GM12878 (cell line): ENCODE results near the gene HSPA4. TPM values are rescaled to one million over a fixed set of nuclear protein-coding genes. Genes with fewer than 3 reads are reported as not detected.
A peak's percentile ranks its signal among the peaks of the same experiment; 100 is the strongest.

Source experiments
- ATAC-seq: fragments of 200-7000 bp; cut with Tn5 transposase; 3 replicates; pipeline ENCODE4 v1.9.1; 2020; ENCODE audit warnings: mild to moderate bottlenecking, moderate library complexity
- BruUV-seq: library from RNA; stranded (reverse); fragments of 400-500 nt; replicated peaks from 2 replicates; lab custom pipeline; 2021; lab: Mats Ljungman, UMichigan
- CTCF ChIA-PET: fragments of 300-600 bp; sonication (Branson Sonifier 250); formaldehyde crosslinking; extraction: SDS; loops from one replicate; lab custom pipeline; 2021; ENCODE audit warnings: inconsistent platforms; lab: Yijun Ruan, JAX
- POLR2A ChIA-PET: fragments of 350-600 bp; formaldehyde crosslinking; extraction: SDS; loops from one replicate; lab custom pipeline; 2021; ENCODE audit warnings: inconsistent platforms; lab: Charles Lee
- RAD21 ChIA-PET: fragments of 300-600 bp; sonication (Branson Sonifier 250); formaldehyde crosslinking; loops from one replicate; lab custom pipeline; 2023; ENCODE audit warnings: antibody characterized with exemption; ENCODE audit not compliant: unreplicated experiment; lab: Charles Lee
- SMC1A ChIA-PET: fragments of 300-600 bp; sonication (Branson Sonifier 250); formaldehyde crosslinking; loops from one replicate; lab custom pipeline; 2023; ENCODE audit not compliant: unreplicated experiment, uncharacterized antibody; lab: Charles Lee
- DNase-seq: peaks from one replicate; pipeline ENCODE4 v3.0.0-alpha.2; 2011; ENCODE audit warnings: low read depth, low spot score
- FAIRE-seq: peaks from 3 replicates; lab custom pipeline; 2011; peaks lifted over from hg19 to GRCh38; lab: Jason Lieb, UNC
- H2AFZ ChIP-seq: 2 replicates; pipeline ENCODE4 v1.6.0; 2011; ENCODE audit warnings: low read depth, low read length, control low read depth; ENCODE audit not compliant: control insufficient read depth
- H3K27ac ChIP-seq: 2 replicates; pipeline ENCODE4 v1.5.1; 2011; ENCODE audit warnings: control low read depth; ENCODE audit not compliant: control insufficient read depth, insufficient read depth
- H3K27me3 ChIP-seq, 2 experiments: replicated peaks in 1 of 2; 2 replicates each; pipeline versions ENCODE4 v1.6.0 to v1.6.1; 2011; ENCODE audit warnings: low read length in 1 of 2; ENCODE audit not compliant: control insufficient read depth in 2 of 2, insufficient read depth in 2 of 2
- H3K36me3 ChIP-seq, 2 experiments: 2 replicates each; pipeline ENCODE4 v1.5.1; 2011; ENCODE audit warnings: low read length in 1 of 2; ENCODE audit not compliant: control insufficient read depth in 2 of 2, insufficient read depth in 2 of 2
- H3K4me1 ChIP-seq: 2 replicates; pipeline ENCODE4 v1.6.1; 2011; ENCODE audit warnings: mild to moderate bottlenecking, low read length, moderate library complexity, mixed read lengths; ENCODE audit not compliant: control insufficient read depth, insufficient read depth
- H3K4me2 ChIP-seq: 2 replicates; pipeline ENCODE4 v1.6.0; 2011; ENCODE audit warnings: control low read depth; ENCODE audit not compliant: control insufficient read depth, insufficient read depth
- H3K4me3 ChIP-seq: fragments of 200-600 bp; sonication (generic); 2 replicates; pipeline ENCODE4 v1.5.1; 2016
- H3K79me2 ChIP-seq: 2 replicates; pipeline ENCODE4 v1.6.0; 2011; ENCODE audit warnings: low read length; ENCODE audit not compliant: control insufficient read depth, insufficient read depth
- H3K9ac ChIP-seq: 2 replicates; pipeline ENCODE4 v1.8.0; 2011; ENCODE audit warnings: low read length, control low read depth, mixed read lengths; ENCODE audit not compliant: control insufficient read depth, insufficient read depth
- H3K9me3 ChIP-seq: replicated peaks from 3 replicates; pipeline ENCODE4 v1.5.1; 2011; ENCODE audit warnings: mild to moderate bottlenecking, low read length; ENCODE audit not compliant: control insufficient read depth, insufficient read depth
- H4K20me1 ChIP-seq: 2 replicates; pipeline ENCODE4 v1.6.0; 2011; ENCODE audit not compliant: control insufficient read depth, insufficient read depth
- EGR1 ChIP-seq, 2 experiments: IDR thresholded peaks; 1 replicate in 1 of 2; 2 replicates in 1 of 2; pipeline ENCODE4 v1.6.1; 2011 to 2012; ENCODE audit warnings: low read depth in 2 of 2, low read length in 2 of 2, borderline replicate concordance in 1 of 2, mild to moderate bottlenecking in 1 of 2, moderate library complexity in 1 of 2
- ETV6 ChIP-seq, 2 experiments: fragments of 450-650 bp in 1 of 2; IDR thresholded peaks in 1 of 2; conservative IDR thresholded peaks in 1 of 2; 2 replicates each; pipeline ENCODE4 v1.6.1; 2014; ENCODE audit warnings: antibody characterized with exemption in 1 of 2, borderline replicate concordance in 1 of 2, low read depth in 1 of 2, mild to moderate bottlenecking in 1 of 2, moderate library complexity in 1 of 2
- GABPA ChIP-seq: IDR thresholded peaks from 2 replicates; pipeline ENCODE4 v1.6.1; 2014; ENCODE audit warnings: antibody characterized with exemption, low read depth, mild to moderate bottlenecking, inconsistent platforms
- GATAD2B ChIP-seq: fragments of 450-650 bp; conservative IDR thresholded peaks from 2 replicates; pipeline ENCODE4 v1.6.1; 2017; ENCODE audit warnings: low read depth, mild to moderate bottlenecking, moderate library complexity
- IKZF1 ChIP-seq: fragments of 450-650 bp; conservative IDR thresholded peaks from 2 replicates; pipeline ENCODE4 v1.6.1; 2017; ENCODE audit warnings: antibody characterized with exemption, mild to moderate bottlenecking
- JUNB ChIP-seq: IDR thresholded peaks from 2 replicates; pipeline ENCODE4 v1.6.1; 2016; ENCODE audit warnings: antibody characterized with exemption, mild to moderate bottlenecking
- NR2C1 ChIP-seq: fragments of 450-650 bp; IDR thresholded peaks from 2 replicates; pipeline ENCODE4 v1.6.1; 2017; ENCODE audit warnings: antibody characterized with exemption, mild to moderate bottlenecking, moderate library complexity
- PAX8 ChIP-seq: fragments of 450-650 bp; IDR thresholded peaks from 2 replicates; pipeline ENCODE4 v1.6.1; 2017; ENCODE audit warnings: mild to moderate bottlenecking, moderate library complexity
- POLR2AphosphoS2 ChIP-seq: IDR thresholded peaks from 2 replicates; pipeline ENCODE4 v1.6.1; 2011; ENCODE audit warnings: low read depth, mild to moderate bottlenecking, low read length, improper control_type of control experiment, moderate library complexity
- POLR2AphosphoS5 ChIP-seq: IDR thresholded peaks from 2 replicates; pipeline ENCODE4 v1.6.1; 2011; ENCODE audit warnings: mild to moderate bottlenecking, low read length, inconsistent platforms
- RELA ChIP-seq: fragments of 450-650 bp; IDR thresholded peaks from 2 replicates; pipeline ENCODE4 v1.8.0; 2014; ENCODE audit warnings: borderline replicate concordance; ENCODE audit not compliant: partially characterized antibody
- RUNX3 ChIP-seq: IDR thresholded peaks from 2 replicates; pipeline ENCODE4 v1.6.1; 2012; ENCODE audit warnings: low read length, inconsistent platforms
- TAF1 ChIP-seq: IDR thresholded peaks from 2 replicates; pipeline ENCODE4 v1.6.1; 2011; ENCODE audit warnings: mild to moderate bottlenecking, low read depth, low read length, borderline replicate concordance
- WGBS: methylation state at CpG from one replicate; pipeline ENCODE4 v1.1.6; 2016; ENCODE audit warnings: low lambda C conversion rate; ENCODE audit not compliant: insufficient replicate concordance, insufficient coverage; ENCODE audit errors: missing lambda C conversion rate; 5-methylcytosine and 5-hydroxymethylcytosine counted together
- in situ Hi-C: fragments of 300-500 bp; cut with MboI; formaldehyde crosslinking; loops from 9 replicates; pipeline ENCODE4 v1.14.3; 2018; ENCODE audit warnings: mixed read lengths
- intact Hi-C: fragments of 100-400 bp; cut with micrococcal nuclease; formaldehyde crosslinking; loops from one replicate; pipeline ENCODE4 v1.14.2; 2022; ENCODE audit not compliant: unreplicated experiment
- polyA plus RNA-seq, 11 experiments: library from polyadenylated mRNA; depleted of rRNA in 4 of 11; unstranded in 6 of 11; stranded (reverse) in 5 of 11; fragments of >200 nt; fragmentation: Nextera tagmentation in 4 of 11; fragmentation: Illumina TruSeq in 1 of 11; extraction: Ambion mirVana in 4 of 11; extraction: Trizol in 1 of 11; gene quantifications; 1 replicate in 1 of 11; 2 replicates in 10 of 11; pipeline versions ENCODE4 v1.2.1 to v1.2.3, GENCODE V29; 2011 to 2016; ENCODE audit warnings: inconsistent platforms in 2 of 11, missing spikeins in 2 of 11, low read depth in 1 of 11
- total RNA-seq, 4 experiments: library from RNA; depleted of rRNA in 3 of 4; stranded (reverse); fragments of >200 nt in 3 of 4; fragmentation: Illumina TruSeq in 1 of 4; extraction: Trizol in 1 of 4; gene quantifications; 2 replicates each; pipeline versions ENCODE4 v1.2.1 to v1.2.3, GENCODE V29; 2013 to 2021
- TF ChIP-seq, protein P1 (sequence below): IDR thresholded peaks from 2 replicates; pipeline ENCODE4 v1.6.1; 2011; ENCODE audit warnings: low read depth, low read length, improper control_type of control experiment, borderline replicate concordance
- TF ChIP-seq, protein P2 (sequence below): fragments of 450-650 bp; IDR thresholded peaks from 2 replicates; pipeline ENCODE4 v1.6.1; 2016; ENCODE audit warnings: mild to moderate bottlenecking, moderate library complexity, borderline replicate concordance

Gene HSPA4
- total and polyA plus RNA-seq, 10 of the 15 experiments (the other 5 are each of a cell fraction or from before 2014, with no cell fraction given), result 61.6 to 234 (median 116) TPM

DNA sequence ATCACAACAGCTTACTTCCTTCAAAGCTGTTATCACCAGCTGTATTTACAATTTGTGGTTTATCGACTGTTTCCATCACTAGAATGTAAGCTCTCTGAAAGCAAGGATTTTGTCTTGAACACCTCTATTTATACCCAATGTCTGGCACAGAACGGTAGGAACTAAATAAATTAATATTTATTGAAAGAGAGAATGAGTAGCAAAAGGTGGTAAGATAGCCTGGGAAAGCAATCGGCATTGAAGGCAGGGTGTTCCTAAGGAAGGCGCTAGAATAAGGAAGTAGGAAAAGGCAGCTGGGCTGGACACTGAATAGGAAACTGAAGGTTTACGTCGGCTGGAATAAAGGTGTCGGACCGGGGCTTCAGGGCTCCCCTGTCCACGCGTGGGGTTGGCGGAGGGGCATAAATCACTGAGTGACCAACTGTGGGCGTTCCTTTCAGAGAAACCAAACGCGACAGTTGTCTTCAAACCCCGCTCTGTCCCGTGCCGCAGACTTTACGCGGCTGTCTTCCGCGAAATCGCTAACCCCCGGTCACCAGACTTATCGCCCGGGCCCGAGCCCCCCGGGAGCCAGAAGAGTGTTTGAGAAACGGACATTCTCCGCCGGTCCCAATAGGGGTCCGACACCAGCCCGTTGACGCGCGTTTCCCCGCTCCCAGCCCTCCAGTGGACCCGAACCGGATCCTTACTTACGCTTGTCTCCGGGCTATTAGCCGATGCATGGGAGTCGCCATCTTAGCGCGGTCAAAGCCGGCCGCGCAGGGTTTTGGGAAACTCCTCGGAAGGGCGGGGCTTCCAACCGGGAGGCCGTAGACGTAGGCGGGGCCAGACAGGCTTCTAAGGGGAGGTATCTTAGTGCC lies 25.8 kb upstream of the HSPA4 start, which contains the start of gene ZCCHC10:
TSS of gene ZCCHC10 (minus strand) at position 746 of the 860 bp plus-strand sequence. CDS start at position 734, 12 bp downstream.
- BruUV-seq, result TSS peak; percentile 87
- ChIA-PET CTCF (interaction anchor here (0.9 to 1.5 kb wide), 3 partner anchors 9 to 162 kb away, joined by 3 read pairs; no protein-coding TSS in a partner anchor), POLR2A (interaction anchor here (0.6 to 1.5 kb wide), 6 partner anchors 10 to 91 kb away, joined by 3 to 5 read pairs (median 4); partner anchors contain the start of genes AFF4 and HSPA4), SMC1A (interaction anchor here (0.6 to 3.0 kb wide), 9 partner anchors 11 to 1076 kb away, joined by 3 to 8 read pairs (median 3); partner anchors contain the start of gene HSPA4), RAD21 (interaction anchor here (0.5 to 2.2 kb wide), 5 partner anchors 9 to 79 kb away, joined by 3 to 8 read pairs (median 4); no protein-coding TSS in a partner anchor)
- Histone ChIP-seq H3K4me3 (peak within 1 kb of the TSS; percentile 99), H3K36me3 (peaks cover 0 to 4% of the 10 kb centered on the region in 2 experiments; a peak in 2 of 4 replicates), H4K20me1 (no peaks in the 10 kb centered on the region), H3K27ac (peak within 1 kb of the TSS; percentile 73), H3K27me3 (no peaks in the 10 kb centered on the region), H3K9me3 (no peaks in the 10 kb centered on the region), H3K4me1 (0 out of 2 replicates have a peak, but pooled peaks cover 5% of the 10 kb centered on the region), H3K9ac (peak within 1 kb of the TSS; percentile 96), H3K79me2 (peaks cover 24% of the 10 kb centered on the region), H3K4me2 (peak within 1 kb of the TSS; percentile 64), H2AFZ (peak within 1 kb of the TSS; percentile 93)
- DNase-seq (peak; percentile 56), ATAC-seq (peak; percentile 98), FAIRE-seq (peak; percentile 78)
- WGBS, result under 1% methylated on average over 53 of the region's 53 CpGs
- in situ Hi-C loops (no loop called here), intact Hi-C loops (loop anchor here (2.0 kb wide), 1 partner anchor 25 kb away; no protein-coding TSS in a partner anchor)
- no peak for TF ChIP-seq ETV6 (conservative IDR thresholded peaks at IDR 0.05 in 1 of 2, IDR thresholded peaks at IDR 0.05 in 1 of 2; ENCODE audit: borderline replicate concordance in 1 of 2, low read depth in 1 of 2)
- TF ChIP-seq, protein P1, sequence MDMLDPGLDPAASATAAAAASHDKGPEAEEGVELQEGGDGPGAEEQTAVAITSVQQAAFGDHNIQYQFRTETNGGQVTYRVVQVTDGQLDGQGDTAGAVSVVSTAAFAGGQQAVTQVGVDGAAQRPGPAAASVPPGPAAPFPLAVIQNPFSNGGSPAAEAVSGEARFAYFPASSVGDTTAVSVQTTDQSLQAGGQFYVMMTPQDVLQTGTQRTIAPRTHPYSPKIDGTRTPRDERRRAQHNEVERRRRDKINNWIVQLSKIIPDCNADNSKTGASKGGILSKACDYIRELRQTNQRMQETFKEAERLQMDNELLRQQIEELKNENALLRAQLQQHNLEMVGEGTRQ, result no peak
- TF ChIP-seq NR2C1, result no peak
- TF ChIP-seq EGR1 (IDR thresholded peaks at IDR 0.05; ENCODE audit: borderline replicate concordance in 1 of 2, low read depth in 2 of 2, low read length in 2 of 2), result 0 out of 3 replicates have a peak, but pooled peaks of 1 of the 2 experiments have one; percentile 3
- TF ChIP-seq GABPA, result 0 out of 2 replicates have a peak, but pooled peaks have one; percentile 5
- peak; percentile 61; the same call in 1 of the 2 replicates for TF ChIP-seq GATAD2B
- peak; percentile 61 for TF ChIP-seq IKZF1
- no peak for TF ChIP-seq JUNB
- no peak for TF ChIP-seq PAX8
- TF ChIP-seq TAF1, result peak; percentile 88
- 0 out of 2 replicates have a peak, but pooled peaks have one; percentile 68 for TF ChIP-seq POLR2AphosphoS2
- TF ChIP-seq, protein P2, sequence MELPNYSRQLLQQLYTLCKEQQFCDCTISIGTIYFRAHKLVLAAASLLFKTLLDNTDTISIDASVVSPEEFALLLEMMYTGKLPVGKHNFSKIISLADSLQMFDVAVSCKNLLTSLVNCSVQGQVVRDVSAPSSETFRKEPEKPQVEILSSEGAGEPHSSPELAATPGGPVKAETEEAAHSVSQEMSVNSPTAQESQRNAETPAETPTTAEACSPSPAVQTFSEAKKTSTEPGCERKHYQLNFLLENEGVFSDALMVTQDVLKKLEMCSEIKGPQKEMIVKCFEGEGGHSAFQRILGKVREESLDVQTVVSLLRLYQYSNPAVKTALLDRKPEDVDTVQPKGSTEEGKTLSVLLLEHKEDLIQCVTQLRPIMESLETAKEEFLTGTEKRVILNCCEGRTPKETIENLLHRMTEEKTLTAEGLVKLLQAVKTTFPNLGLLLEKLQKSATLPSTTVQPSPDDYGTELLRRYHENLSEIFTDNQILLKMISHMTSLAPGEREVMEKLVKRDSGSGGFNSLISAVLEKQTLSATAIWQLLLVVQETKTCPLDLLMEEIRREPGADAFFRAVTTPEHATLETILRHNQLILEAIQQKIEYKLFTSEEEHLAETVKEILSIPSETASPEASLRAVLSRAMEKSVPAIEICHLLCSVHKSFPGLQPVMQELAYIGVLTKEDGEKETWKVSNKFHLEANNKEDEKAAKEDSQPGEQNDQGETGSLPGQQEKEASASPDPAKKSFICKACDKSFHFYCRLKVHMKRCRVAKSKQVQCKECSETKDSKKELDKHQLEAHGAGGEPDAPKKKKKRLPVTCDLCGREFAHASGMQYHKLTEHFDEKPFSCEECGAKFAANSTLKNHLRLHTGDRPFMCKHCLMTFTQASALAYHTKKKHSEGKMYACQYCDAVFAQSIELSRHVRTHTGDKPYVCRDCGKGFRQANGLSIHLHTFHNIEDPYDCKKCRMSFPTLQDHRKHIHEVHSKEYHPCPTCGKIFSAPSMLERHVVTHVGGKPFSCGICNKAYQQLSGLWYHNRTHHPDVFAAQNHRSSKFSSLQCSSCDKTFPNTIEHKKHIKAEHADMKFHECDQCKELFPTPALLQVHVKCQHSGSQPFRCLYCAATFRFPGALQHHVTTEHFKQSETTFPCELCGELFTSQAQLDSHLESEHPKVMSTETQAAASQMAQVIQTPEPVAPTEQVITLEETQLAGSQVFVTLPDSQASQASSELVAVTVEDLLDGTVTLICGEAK, result peak; percentile 26; the same call in 1 of the 2 replicates
- peak; percentile 62 for TF ChIP-seq RELA
- TF ChIP-seq RUNX3, result peak; percentile 54
- peak; percentile 85 for TF ChIP-seq POLR2AphosphoS5
